ENCODE measurements around the gene IFT25. TPM values are rescaled to one million over a fixed set of nuclear protein-coding genes. Genes with fewer than 3 reads are reported as not detected.
"Not testable (repeated sequence)": the region's sequence is repeated elsewhere in the genome, so short reads cannot be mapped to it uniquely, and the experiment has no call there.

The IFT25 gene
- total and polyA plus RNA-seq, 2 donors (not counting 1 experiment from before 2014, with no cell fraction given), result 27.6 to 37.6 TPM

GRCh38 chr1:53878492-53879105, 66.9 kb downstream of the IFT25 start:
- Histone ChIP-seq H4K20me1 (ENCODE audit: control insufficient read depth, extremely low read depth, insufficient read depth, low read length) (no peaks in the 10 kb centered on the region), H3K79me2 (ENCODE audit: control insufficient read depth, insufficient read depth, low read length) (no peaks in the 10 kb centered on the region), H3K9me3 (ENCODE audit: control insufficient read depth, insufficient read depth, low read depth, low read length) (no peaks in the 10 kb centered on the region), H3K9ac (ENCODE audit: insufficient read depth, low read length) (no peak overlapping the region), H3K27me3 (ENCODE audit: control insufficient read depth, insufficient read depth, low read length) (no peaks in the 10 kb centered on the region), H3K4me1 (ENCODE audit: control insufficient read depth, extremely low read depth, insufficient read depth, low read length) (no peaks in the 10 kb centered on the region), H2AFZ (ENCODE audit: low read length) (no peak overlapping the region), H3K4me2 (ENCODE audit: extremely low read depth, insufficient read depth, low read length) (no peak overlapping the region), H3K27ac (ENCODE audit: insufficient read depth, low read length) (no peak overlapping the region), H3K36me3 (ENCODE audit: control insufficient read depth, insufficient read depth, low read length) (peaks cover 3% of the 10 kb centered on the region), H3K4me3 (replicated peaks in 1 of 4; ENCODE audit: control extremely low read depth in 1 of 4, insufficient read depth in 1 of 4, low read depth in 3 of 4, low read length in 4 of 4) (no peak overlapping the region)
- DNase-seq (ENCODE audit: low read depth in 2 of 2), result peak; percentile 55 to 80
- TF ChIP-seq CTCF (conservative IDR thresholded peaks at IDR 0.05 in 1 of 2, IDR thresholded peaks at IDR 0.05 in 1 of 2; ENCODE audit: low read depth in 1 of 2, low read length in 2 of 2) (peak; percentile 59 to 68), EZH2 (IDR thresholded peaks at IDR 0.05; ENCODE audit: low read length, missing control alignments) (no peak)

GRCh38 chr1:53875150-53875549, 70.3 kb downstream of the IFT25 start:
- H3K4me2 ChIP-seq (ENCODE audit: extremely low read depth, insufficient read depth, low read length); H3K4me3 ChIP-seq (replicated peaks in 1 of 4; ENCODE audit: control extremely low read depth in 1 of 4, insufficient read depth in 1 of 4, low read depth in 3 of 4, low read length in 4 of 4); H4K20me1 ChIP-seq (ENCODE audit: control insufficient read depth, extremely low read depth, insufficient read depth, low read length); H3K36me3 ChIP-seq (ENCODE audit: control insufficient read depth, insufficient read depth, low read length); H3K27me3 ChIP-seq (ENCODE audit: control insufficient read depth, insufficient read depth, low read length); H3K79me2 ChIP-seq (ENCODE audit: control insufficient read depth, insufficient read depth, low read length); H3K9me3 ChIP-seq (ENCODE audit: control insufficient read depth, insufficient read depth, low read depth, low read length); DNase-seq (ENCODE audit: low read depth in 2 of 2); H3K9ac ChIP-seq (ENCODE audit: insufficient read depth, low read length); H2AFZ ChIP-seq (ENCODE audit: low read length); H3K4me1 ChIP-seq (ENCODE audit: control insufficient read depth, extremely low read depth, insufficient read depth, low read length); H3K27ac ChIP-seq (ENCODE audit: insufficient read depth, low read length): not testable (repeated sequence)

- H3K27me3 ChIP-seq (ENCODE audit: control insufficient read depth, insufficient read depth, low read length), result no peaks in the 10 kb centered on the region
- no peak for DNase-seq (ENCODE audit: low read depth in 2 of 2)
- no peak overlapping the region for H3K27ac ChIP-seq (ENCODE audit: insufficient read depth, low read length)
- no peak overlapping the region for H3K9ac ChIP-seq (ENCODE audit: insufficient read depth, low read length)
- no peaks in the 10 kb centered on the region for H3K9me3 ChIP-seq (ENCODE audit: control insufficient read depth, insufficient read depth, low read depth, low read length)
- H3K4me2 ChIP-seq (ENCODE audit: extremely low read depth, insufficient read depth, low read length), result no peak overlapping the region
- H4K20me1 ChIP-seq (ENCODE audit: control insufficient read depth, extremely low read depth, insufficient read depth, low read length), result no peaks in the 10 kb centered on the region
- H3K4me1 ChIP-seq (ENCODE audit: control insufficient read depth, extremely low read depth, insufficient read depth, low read length), result no peaks in the 10 kb centered on the region
- H3K4me3 ChIP-seq (replicated peaks in 1 of 4; ENCODE audit: control extremely low read depth in 1 of 4, insufficient read depth in 1 of 4, low read depth in 3 of 4, low read length in 4 of 4), result no peak overlapping the region
- H3K79me2 ChIP-seq (ENCODE audit: control insufficient read depth, insufficient read depth, low read length), result no peaks in the 10 kb centered on the region
- peaks cover 5% of the 10 kb centered on the region for H3K36me3 ChIP-seq (ENCODE audit: control insufficient read depth, insufficient read depth, low read length)
- no peak overlapping the region for H2AFZ ChIP-seq (ENCODE audit: low read length)
- no peak for TF ChIP-seq CTCF (conservative IDR thresholded peaks at IDR 0.05 in 1 of 2, IDR thresholded peaks at IDR 0.05 in 1 of 2; ENCODE audit: low read depth in 1 of 2, low read length in 2 of 2)
- TF ChIP-seq EZH2 (IDR thresholded peaks at IDR 0.05; ENCODE audit: low read length, missing control alignments), result no peak
Observed at GRCh38 chr1:53871773-53872484, 73.6 kb downstream of the IFT25 start.

Other genes with a start within 250 kb of the IFT25 start
- under 0.01 TPM in 1 of 2 replicates, not detected in the other for gene GLIS1, start 206.5 kb downstream of the IFT25 start, total RNA-seq
- 0.05 and 0.11 TPM in 2 replicates for gene GLIS1, start 206.5 kb downstream of the IFT25 start, polyA plus RNA-seq
- 9.0 and 11.6 TPM in 2 replicates for gene NDC1, start 107.4 kb downstream of the IFT25 start, total RNA-seq
- gene NDC1, start 107.4 kb downstream of the IFT25 start, polyA plus RNA-seq, result 14.3 and 27.1 TPM in 2 replicates
- gene YIPF1, start 55.9 kb downstream of the IFT25 start, total RNA-seq, result 31.3 and 39.8 TPM in 2 replicates
- gene YIPF1, start 55.9 kb downstream of the IFT25 start, polyA plus RNA-seq, result 31.4 and 34.7 TPM in 2 replicates
- gene DIO1, start 51.5 kb downstream of the IFT25 start, total RNA-seq, result not detected in 2 replicates
- not detected in 2 replicates for gene DIO1, start 51.5 kb downstream of the IFT25 start, polyA plus RNA-seq
- 29.8 and 34.0 TPM in 2 replicates for gene LRRC42, start 651 bp upstream of the IFT25 start, total RNA-seq
- 40.5 and 50.2 TPM in 2 replicates for gene LRRC42, start 651 bp upstream of the IFT25 start, polyA plus RNA-seq
- gene LDLRAD1, start 72.5 kb upstream of the IFT25 start, total RNA-seq, result not detected in 2 replicates
- not detected in 2 replicates for gene LDLRAD1, start 72.5 kb upstream of the IFT25 start, polyA plus RNA-seq
- gene TMEM59, start 107.5 kb upstream of the IFT25 start, total RNA-seq, result 217 and 431 TPM in 2 replicates
- gene TMEM59, start 107.5 kb upstream of the IFT25 start, polyA plus RNA-seq, result 337 and 480 TPM in 2 replicates
- 3.6 and 4.0 TPM in 2 replicates for gene TCEANC2, start 107.9 kb upstream of the IFT25 start, total RNA-seq
- gene TCEANC2, start 107.9 kb upstream of the IFT25 start, polyA plus RNA-seq, result 3.0 and 3.6 TPM in 2 replicates
- gene CDCP2, start 207.3 kb upstream of the IFT25 start, total RNA-seq, result not detected in 2 replicates
- not detected in 2 replicates for gene CDCP2, start 207.3 kb upstream of the IFT25 start, polyA plus RNA-seq